HepG2 (cell line): Measurements from ENCODE around the gene PNMA6F.

Source experiments
- CTCF ChIP-seq: sonication (generic); formaldehyde crosslinking; IDR thresholded peaks from 2 replicates; pipeline ENCODE4 v1.5.0; 2020; ENCODE audit warnings: mild to moderate bottlenecking, missing genetic modification reagents, moderate library complexity
- FOSL1 ChIP-seq: sonication (generic); formaldehyde crosslinking; IDR thresholded peaks from 2 replicates; pipeline ENCODE4 v1.9.0; 2021; ENCODE audit warnings: missing genetic modification reagents, borderline replicate concordance
- HNRNPH1 ChIP-seq: fragments of 200-400 bp; formaldehyde crosslinking; optimal IDR thresholded peaks from 2 replicates; pipeline ENCODE3; 2017; ENCODE audit warnings: mild to moderate bottlenecking, low read depth, low read length
- NCOA2 ChIP-seq: sonication (generic); formaldehyde crosslinking; IDR thresholded peaks from 2 replicates; pipeline ENCODE4 v1.8.0; 2022; ENCODE audit warnings: inconsistent platforms
- RNF2 ChIP-seq: fragments of 450-650 bp; conservative IDR thresholded peaks from 2 replicates; pipeline ENCODE4 v1.6.1; 2016; ENCODE audit warnings: low read depth
- ZNF30 ChIP-seq: sonication (generic); formaldehyde crosslinking; IDR thresholded peaks from 2 replicates; pipeline ENCODE4 v1.5.0; 2020; ENCODE audit warnings: mild to moderate bottlenecking, missing genetic modification reagents
- ZNF629 ChIP-seq: sonication (generic); formaldehyde crosslinking; conservative IDR thresholded peaks from 2 replicates; pipeline ENCODE4 v1.5.0; 2020; ENCODE audit warnings: missing genetic modification reagents
- TF ChIP-seq, protein P1 (sequence below): sonication (generic); formaldehyde crosslinking; IDR thresholded peaks from 2 replicates; pipeline ENCODE4 v1.4.0; 2020; ENCODE audit warnings: mild to moderate bottlenecking, low read depth, missing genetic modification reagents

DNA sequence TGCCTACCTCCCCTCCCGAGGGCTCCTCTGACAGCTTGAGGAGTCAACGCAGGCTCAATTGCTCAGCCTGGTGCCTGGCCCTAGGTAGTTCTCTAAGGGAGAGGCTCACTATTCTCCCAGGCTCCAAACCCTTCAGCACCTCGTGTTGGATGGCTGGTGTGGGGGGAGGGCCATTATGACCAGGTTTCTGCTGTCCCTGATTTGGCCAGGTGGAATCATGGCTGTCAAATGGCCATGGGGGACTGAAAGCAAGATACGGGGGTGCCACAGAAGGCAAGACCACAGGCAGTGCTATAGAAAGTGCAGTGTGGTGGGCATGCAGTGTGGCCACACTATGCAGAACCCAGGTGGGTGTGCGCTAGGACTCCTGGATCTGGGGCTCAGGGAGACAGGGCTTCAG, 9.5 kb downstream of the PNMA6F start:
- TF ChIP-seq NCOA2 (CRISPR knock-in tag): no peak
- TF ChIP-seq FOSL1 (CRISPR knock-in tag): no peak
- TF ChIP-seq RNF2: no peak
- no peak for TF ChIP-seq ZNF629 (CRISPR knock-in tag)
- TF ChIP-seq HNRNPH1: no peak
- no peak for TF ChIP-seq CTCF (CRISPR knock-in tag)
- TF ChIP-seq, protein P1, sequence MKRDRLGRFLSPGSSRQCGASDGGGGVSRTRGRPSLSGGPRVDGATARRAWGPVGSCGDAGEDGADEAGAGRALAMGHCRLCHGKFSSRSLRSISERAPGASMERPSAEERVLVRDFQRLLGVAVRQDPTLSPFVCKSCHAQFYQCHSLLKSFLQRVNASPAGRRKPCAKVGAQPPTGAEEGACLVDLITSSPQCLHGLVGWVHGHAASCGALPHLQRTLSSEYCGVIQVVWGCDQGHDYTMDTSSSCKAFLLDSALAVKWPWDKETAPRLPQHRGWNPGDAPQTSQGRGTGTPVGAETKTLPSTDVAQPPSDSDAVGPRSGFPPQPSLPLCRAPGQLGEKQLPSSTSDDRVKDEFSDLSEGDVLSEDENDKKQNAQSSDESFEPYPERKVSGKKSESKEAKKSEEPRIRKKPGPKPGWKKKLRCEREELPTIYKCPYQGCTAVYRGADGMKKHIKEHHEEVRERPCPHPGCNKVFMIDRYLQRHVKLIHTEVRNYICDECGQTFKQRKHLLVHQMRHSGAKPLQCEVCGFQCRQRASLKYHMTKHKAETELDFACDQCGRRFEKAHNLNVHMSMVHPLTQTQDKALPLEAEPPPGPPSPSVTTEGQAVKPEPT (CRISPR knock-in tag): no peak
- TF ChIP-seq ZNF30 (CRISPR knock-in tag): no peak
